Smooth muscle cell (in vitro differentiated cells): ENCODE data around the gene SUDS3. TPM values are rescaled to one million over a fixed set of nuclear protein-coding genes. Genes with fewer than 3 reads are reported as not detected.
A peak's percentile ranks its signal among the peaks of the same experiment; 100 is the strongest.

Source experiments
- DNase-seq: peaks from one replicate; lab custom pipeline; 2025; ENCODE audit not compliant: unreplicated experiment; lab: John Stamatoyannopoulos, UW
- H2AFZ ChIP-seq: fragments of 200-600 bp; sonication (generic); 2 replicates; pipeline ENCODE4 v1.6.0; 2016; ENCODE audit warnings: antibody characterized with exemption, low read depth, mild to moderate bottlenecking
- H3F3A ChIP-seq: fragments of 200-600 bp; sonication (generic); 2 replicates; pipeline ENCODE4 v1.6.0; 2017; ENCODE audit warnings: antibody characterized with exemption, low read depth
- H3K27ac ChIP-seq: fragments of 200-600 bp; sonication (generic); 2 replicates; pipeline ENCODE4 v1.5.1; 2016; ENCODE audit warnings: low read depth, mild to moderate bottlenecking
- H3K27me3 ChIP-seq: fragments of 200-600 bp; sonication (generic); 2 replicates; pipeline ENCODE4 v1.6.1; 2016; ENCODE audit warnings: low read depth, mild to moderate bottlenecking
- H3K36me3 ChIP-seq: fragments of 200-600 bp; sonication (generic); 2 replicates; pipeline ENCODE4 v1.5.1; 2016; ENCODE audit warnings: low read depth
- H3K4me1 ChIP-seq: fragments of 200-600 bp; sonication (generic); 2 replicates; pipeline ENCODE4 v1.5.1; 2016; ENCODE audit warnings: low read depth
- H3K4me2 ChIP-seq: fragments of 200-600 bp; sonication (generic); 2 replicates; pipeline ENCODE4 v1.6.0; 2016; ENCODE audit warnings: mild to moderate bottlenecking
- H3K4me3 ChIP-seq: fragments of 200-600 bp; sonication (generic); 2 replicates; pipeline ENCODE4 v1.5.1; 2016; ENCODE audit warnings: mild to moderate bottlenecking
- H3K79me2 ChIP-seq: fragments of 200-600 bp; sonication (generic); 2 replicates; pipeline ENCODE4 v1.6.0; 2016; ENCODE audit warnings: low read depth, mild to moderate bottlenecking
- H3K9ac ChIP-seq: fragments of 200-600 bp; sonication (generic); 2 replicates; pipeline ENCODE4 v1.6.0; 2016; ENCODE audit warnings: low read depth
- H3K9me3 ChIP-seq: fragments of 200-600 bp; sonication (generic); replicated peaks from 2 replicates; pipeline ENCODE4 v1.5.1; 2016; ENCODE audit warnings: low read depth
- H4K20me1 ChIP-seq: fragments of 200-600 bp; sonication (generic); 2 replicates; pipeline ENCODE4 v1.6.0; 2016; ENCODE audit warnings: low read depth
- WGBS: methylation state at CpG from one replicate; pipeline ENCODE4 v1.1.7; 2016; ENCODE audit warnings: low lambda C conversion rate; 5-methylcytosine and 5-hydroxymethylcytosine counted together
- polyA plus RNA-seq: library from polyadenylated mRNA; unstranded; fragments of >200 nt; fragmentation: Nextera tagmentation; extraction: Ambion mirVana; gene quantifications from 2 replicates; pipeline ENCODE4 v1.2.1, GENCODE V29; 2016
- total RNA-seq: library from RNA; depleted of rRNA; stranded (reverse); fragments of >200 nt; gene quantifications from 2 replicates; pipeline ENCODE4 v1.2.3, GENCODE V29; 2014
- TF ChIP-seq, protein P1 (sequence below): fragments of 200-600 bp; sonication (generic); IDR thresholded peaks from 2 replicates; pipeline ENCODE4 v1.5.1; 2017; ENCODE audit warnings: borderline replicate concordance, mild to moderate bottlenecking, antibody characterized with exemption; ENCODE audit not compliant: insufficient read depth, poor library complexity, severe bottlenecking

The SUDS3 gene
- total and polyA plus RNA-seq, 2 experiments from 2014 or later: 11.4 to 58.2 TPM

DNA sequence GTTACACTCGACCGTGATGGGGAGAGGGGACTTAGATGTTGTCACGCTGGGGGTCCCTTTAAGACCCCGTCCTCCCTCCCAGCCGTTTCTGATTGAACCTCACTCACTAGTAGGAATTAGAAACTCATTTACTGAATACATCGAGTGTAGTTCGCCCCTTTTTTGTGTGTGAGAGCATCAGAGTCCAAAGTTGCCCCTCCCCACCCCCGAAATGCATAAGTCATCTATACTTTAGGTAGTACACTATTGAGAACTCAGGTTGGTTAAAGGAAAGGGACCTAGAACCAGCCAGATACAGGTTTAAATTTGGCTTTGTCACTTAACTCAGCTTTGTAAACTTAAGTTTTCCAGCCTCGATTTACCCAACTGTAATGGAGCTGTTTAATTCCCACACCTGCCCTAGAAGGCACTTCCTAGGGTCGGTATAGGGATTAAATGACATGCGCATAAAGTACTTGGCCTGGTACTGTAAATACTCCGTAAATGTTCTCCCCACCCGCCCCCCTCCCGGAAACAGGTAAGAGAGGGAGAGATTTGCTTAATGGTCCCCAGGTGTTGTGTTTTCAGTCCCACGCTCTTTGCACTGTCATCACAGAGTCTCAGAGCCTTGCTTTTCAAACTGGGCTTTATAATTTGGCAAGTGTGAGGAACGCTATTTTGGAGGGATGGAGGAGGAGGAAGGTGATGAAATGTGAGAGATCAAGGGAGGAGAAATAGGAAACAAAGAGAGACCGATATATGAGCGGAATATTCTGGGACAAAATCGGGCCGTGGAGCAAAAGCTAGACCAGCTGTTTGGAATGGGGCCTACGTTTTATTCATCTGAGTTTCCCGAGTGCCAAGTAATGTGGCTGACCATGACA is 897 bp downstream of the SUDS3 start:
- H3K79me2 ChIP-seq: peaks cover 30% of the 10 kb centered on the region
- TF ChIP-seq, protein P1, sequence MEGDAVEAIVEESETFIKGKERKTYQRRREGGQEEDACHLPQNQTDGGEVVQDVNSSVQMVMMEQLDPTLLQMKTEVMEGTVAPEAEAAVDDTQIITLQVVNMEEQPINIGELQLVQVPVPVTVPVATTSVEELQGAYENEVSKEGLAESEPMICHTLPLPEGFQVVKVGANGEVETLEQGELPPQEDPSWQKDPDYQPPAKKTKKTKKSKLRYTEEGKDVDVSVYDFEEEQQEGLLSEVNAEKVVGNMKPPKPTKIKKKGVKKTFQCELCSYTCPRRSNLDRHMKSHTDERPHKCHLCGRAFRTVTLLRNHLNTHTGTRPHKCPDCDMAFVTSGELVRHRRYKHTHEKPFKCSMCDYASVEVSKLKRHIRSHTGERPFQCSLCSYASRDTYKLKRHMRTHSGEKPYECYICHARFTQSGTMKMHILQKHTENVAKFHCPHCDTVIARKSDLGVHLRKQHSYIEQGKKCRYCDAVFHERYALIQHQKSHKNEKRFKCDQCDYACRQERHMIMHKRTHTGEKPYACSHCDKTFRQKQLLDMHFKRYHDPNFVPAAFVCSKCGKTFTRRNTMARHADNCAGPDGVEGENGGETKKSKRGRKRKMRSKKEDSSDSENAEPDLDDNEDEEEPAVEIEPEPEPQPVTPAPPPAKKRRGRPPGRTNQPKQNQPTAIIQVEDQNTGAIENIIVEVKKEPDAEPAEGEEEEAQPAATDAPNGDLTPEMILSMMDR: no peak
- H3K4me1 ChIP-seq: peaks cover 11% of the 10 kb centered on the region
- peak overlapping the region; percentile 91 for H3K4me2 ChIP-seq
- H3K9ac ChIP-seq: peak overlapping the region; percentile 99
- no peaks in the 10 kb centered on the region for H3K36me3 ChIP-seq
- H3K9me3 ChIP-seq: no peaks in the 10 kb centered on the region
- 4% methylated on average over 20 of the region's 22 CpGs for WGBS
- H3K4me3 ChIP-seq: peak overlapping the region; percentile 98
- no peaks in the 10 kb centered on the region for H3K27me3 ChIP-seq
- H3K27ac ChIP-seq: peak overlapping the region; percentile 6
- peaks cover 3% of the 10 kb centered on the region for H3F3A ChIP-seq
- peaks cover 29% of the 10 kb centered on the region for H4K20me1 ChIP-seq
- H2AFZ ChIP-seq: peak overlapping the region; percentile 99
- no peak for DNase-seq

DNA sequence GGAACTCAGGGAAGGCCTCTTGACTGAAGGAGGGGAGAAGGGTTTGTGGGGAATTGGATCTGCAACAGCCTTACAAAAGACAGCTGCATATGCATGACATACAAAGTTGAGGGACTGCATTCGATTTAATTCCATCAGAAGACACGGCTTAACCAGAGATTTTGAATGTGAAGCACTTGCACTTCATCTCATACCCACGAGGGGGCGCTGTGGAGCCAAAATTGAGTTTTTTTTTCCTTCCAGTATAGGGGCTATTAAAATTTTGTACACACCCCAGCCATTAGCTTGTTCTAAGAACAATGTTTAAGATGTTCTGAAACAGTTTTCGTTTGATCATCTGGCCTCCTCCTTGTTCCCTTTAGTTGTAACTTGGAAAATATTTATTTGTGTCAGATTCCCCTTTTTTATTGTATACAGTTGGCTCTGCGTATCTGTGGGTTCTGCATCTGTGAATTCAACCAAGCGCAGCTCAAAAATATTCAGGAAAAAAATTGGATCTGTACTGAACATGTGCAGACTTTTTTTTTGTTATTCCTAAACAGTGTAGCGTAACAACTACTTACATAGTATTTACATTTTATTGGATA is 1.6 kb downstream of the SUDS3 start:
- peaks cover 30% of the 10 kb centered on the region for H3K79me2 ChIP-seq
- TF ChIP-seq, protein P1: peak; percentile 98
- DNase-seq: peak; percentile 52
- no peak overlapping the region for H3K27ac ChIP-seq
- H3F3A ChIP-seq: peaks cover 3% of the 10 kb centered on the region
- peaks cover 11% of the 10 kb centered on the region for H3K4me1 ChIP-seq
- WGBS: 38% methylated on average over 8 of the region's 8 CpGs
- peak overlapping the region; percentile 99 for H2AFZ ChIP-seq
- peak overlapping the region; percentile 91 for H3K4me2 ChIP-seq
- H4K20me1 ChIP-seq: peaks cover 29% of the 10 kb centered on the region
- no peaks in the 10 kb centered on the region for H3K36me3 ChIP-seq
- H3K27me3 ChIP-seq: no peaks in the 10 kb centered on the region
- no peak overlapping the region for H3K9ac ChIP-seq
- no peaks in the 10 kb centered on the region for H3K9me3 ChIP-seq
- H3K4me3 ChIP-seq: peak overlapping the region; percentile 98

DNA sequence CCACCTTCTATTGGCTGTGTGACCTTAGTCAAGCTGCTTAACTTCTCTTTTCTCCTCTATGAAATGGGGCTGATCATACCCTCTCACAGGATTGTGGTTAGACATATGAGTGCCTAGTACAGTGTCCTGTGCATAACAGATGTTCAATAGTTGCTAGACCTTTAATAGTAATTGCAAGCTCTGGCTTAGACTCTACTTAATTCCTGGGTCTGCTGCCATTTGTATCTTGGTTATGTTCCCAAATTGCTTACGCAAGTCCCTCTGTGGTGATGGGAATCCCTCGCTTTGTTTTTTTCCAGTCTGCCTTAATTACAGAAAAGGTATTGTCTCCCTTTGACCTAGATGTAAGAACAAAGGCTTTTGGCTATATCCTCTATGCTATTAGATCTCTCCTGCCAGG is 15.1 kb downstream of the SUDS3 start:
- Histone ChIP-seq H3K9me3 (no peaks in the 10 kb centered on the region), H3K9ac (no peak overlapping the region), H3F3A (no peaks in the 10 kb centered on the region), H3K27ac (no peak overlapping the region), H4K20me1 (peaks cover 5% of the 10 kb centered on the region), H3K27me3 (no peaks in the 10 kb centered on the region), H3K4me2 (no peak overlapping the region), H3K4me1 (no peaks in the 10 kb centered on the region), H3K36me3 (peaks cover 21% of the 10 kb centered on the region), H3K4me3 (no peak overlapping the region), H2AFZ (no peak overlapping the region), H3K79me2 (no peaks in the 10 kb centered on the region)
- TF ChIP-seq, protein P1: no peak
- DNase-seq: no peak
- WGBS: 98% methylated on average over 2 of the region's 2 CpGs

DNA sequence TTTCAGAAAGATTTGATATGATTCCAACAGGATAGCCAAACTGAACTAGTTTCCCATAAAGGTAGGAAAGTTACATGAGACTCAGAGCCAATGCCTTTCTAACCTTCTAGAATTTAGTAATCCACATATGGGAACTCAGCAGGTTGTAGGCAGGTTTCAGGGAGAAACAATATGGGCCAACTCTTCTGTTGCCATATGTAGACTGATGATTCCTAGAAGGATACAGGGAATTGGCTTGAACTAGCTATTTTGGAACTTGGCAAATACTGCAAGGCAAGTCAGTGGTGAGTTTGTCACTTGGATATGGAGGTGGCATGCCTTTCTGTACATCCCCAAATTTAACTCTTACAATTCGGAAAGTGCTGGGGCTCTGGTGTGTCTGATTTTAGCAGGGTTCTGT is 15.5 kb downstream of the SUDS3 start:
- Histone ChIP-seq H3F3A (no peaks in the 10 kb centered on the region), H3K36me3 (peaks cover 17% of the 10 kb centered on the region), H3K27ac (no peak overlapping the region), H3K4me1 (no peaks in the 10 kb centered on the region), H3K9ac (no peak overlapping the region), H3K4me2 (no peak overlapping the region), H3K79me2 (no peaks in the 10 kb centered on the region), H3K9me3 (no peaks in the 10 kb centered on the region), H2AFZ (no peak overlapping the region), H4K20me1 (peaks cover 10% of the 10 kb centered on the region), H3K27me3 (no peaks in the 10 kb centered on the region), H3K4me3 (no peak overlapping the region)
- no peak for DNase-seq
- TF ChIP-seq, protein P1: no peak
- WGBS: 100% methylated on average over 1 of the region's 1 CpG
